ENCODE measurements around the gene FCHSD2.
"Not testable (repeated sequence)": the region's sequence is repeated elsewhere in the genome, so short reads cannot be mapped to it uniquely, and the experiment has no call there.

FCHSD2 gene

DNA sequence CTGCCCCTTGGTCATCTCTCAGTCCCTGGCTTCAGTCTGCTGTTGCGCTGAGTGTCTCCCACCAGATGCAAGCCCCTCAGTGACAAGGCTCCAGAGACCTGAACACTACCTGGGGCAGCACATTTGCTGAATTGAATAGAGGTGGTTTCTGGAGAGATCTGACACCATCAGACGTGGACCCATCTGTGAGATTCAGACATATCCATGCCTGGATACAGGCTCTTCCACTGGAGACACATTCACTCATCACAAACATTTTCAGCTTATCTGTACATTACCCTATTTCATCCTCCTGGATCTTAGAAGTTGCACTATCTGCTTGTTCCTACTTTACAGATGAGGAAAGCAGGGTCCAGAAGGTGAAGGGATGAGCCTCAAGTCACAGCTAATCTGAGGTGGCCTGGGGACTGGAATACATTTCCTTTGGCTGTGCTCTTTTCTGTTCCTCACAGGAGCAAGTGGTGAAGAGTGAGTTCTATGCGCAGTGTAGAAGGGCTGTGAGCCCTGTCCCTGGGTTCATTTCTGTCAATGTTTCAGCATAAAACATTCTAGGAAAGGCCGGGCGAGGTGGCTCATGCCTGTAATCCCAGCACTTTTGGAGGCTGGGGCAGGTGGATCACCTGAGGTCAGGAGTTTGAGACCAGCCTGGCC lies 308.9 kb downstream of the FCHSD2 start:
- no peak for DNase-seq (ENCODE audit: low read depth)

DNA sequence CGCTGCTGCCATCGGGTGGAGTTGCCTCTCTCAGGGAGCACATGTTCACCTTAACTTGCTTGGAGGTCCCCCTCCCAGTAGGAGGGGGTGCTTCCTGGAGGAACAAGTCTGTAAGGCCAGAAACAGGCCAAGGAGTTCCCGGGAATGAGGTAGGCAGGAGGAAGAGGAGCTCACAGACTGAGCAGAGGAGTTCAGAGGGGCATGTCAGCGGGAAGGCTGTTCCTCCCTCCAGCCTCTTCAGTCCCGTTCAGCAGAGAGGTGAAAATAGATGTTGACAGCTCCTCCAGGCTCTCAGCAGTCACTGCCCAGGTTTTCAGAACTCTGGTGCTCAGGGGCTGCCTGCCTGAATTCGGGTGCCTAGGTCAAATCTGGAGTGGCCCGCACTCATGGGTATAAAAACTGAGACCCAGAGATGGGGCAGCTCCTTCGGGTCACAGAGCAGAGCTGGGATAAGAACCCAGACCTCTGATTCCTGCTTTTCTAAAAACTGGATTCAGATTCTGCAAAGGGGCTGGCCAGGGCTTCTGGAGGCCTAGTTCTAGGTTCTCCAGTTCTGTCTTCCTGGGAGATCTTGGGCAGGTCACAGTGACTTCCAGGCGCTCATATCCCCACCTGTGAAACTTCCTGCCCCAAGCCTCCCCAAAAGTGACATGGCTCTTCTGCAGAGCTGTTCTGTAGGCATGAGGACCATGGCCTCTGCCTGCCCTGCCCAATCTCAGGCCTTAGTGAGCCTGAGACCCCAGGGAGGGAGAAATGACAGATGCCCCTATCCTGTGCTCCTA lies 309.6 kb downstream of the FCHSD2 start:
- no peak for DNase-seq (ENCODE audit: low read depth)

DNA sequence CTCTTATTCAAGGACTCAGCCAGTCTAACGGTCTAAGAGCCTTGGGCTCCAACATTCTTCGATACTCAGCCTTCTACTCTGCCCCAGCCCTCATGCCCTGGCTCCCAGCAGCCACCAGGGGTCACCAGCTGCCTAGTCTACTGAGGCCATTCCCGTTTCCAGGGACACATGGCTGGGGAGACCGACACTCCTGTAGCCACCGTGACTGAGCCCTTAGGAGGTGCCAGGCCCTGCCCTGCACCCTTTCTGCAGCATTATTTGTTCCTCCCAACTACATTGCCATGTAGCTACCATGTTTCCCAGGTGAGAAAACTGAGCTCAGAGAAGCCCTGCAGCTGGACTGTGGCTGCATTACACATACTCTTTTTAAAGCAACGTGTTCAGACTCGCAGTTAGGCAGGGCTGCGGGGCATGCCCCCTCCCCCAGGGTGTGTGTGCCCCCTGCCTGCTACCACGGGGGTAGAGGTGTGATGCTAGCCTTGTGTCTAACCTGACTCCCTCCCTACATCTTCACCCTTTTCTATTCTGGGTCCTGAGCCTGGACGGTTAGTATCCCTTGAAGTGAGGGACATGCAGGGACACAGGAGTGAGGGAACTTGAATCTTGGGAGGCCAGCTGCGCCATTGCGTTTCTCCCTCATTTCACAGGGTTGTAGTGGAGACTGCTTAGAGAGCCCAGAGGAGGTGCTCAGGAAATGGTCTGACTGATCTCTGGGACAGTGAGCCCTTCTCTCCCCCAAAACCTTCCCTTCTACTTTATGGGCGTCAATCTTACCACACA lies 310.4 kb downstream of the FCHSD2 start:
- DNase-seq (ENCODE audit: low read depth): no peak

DNA sequence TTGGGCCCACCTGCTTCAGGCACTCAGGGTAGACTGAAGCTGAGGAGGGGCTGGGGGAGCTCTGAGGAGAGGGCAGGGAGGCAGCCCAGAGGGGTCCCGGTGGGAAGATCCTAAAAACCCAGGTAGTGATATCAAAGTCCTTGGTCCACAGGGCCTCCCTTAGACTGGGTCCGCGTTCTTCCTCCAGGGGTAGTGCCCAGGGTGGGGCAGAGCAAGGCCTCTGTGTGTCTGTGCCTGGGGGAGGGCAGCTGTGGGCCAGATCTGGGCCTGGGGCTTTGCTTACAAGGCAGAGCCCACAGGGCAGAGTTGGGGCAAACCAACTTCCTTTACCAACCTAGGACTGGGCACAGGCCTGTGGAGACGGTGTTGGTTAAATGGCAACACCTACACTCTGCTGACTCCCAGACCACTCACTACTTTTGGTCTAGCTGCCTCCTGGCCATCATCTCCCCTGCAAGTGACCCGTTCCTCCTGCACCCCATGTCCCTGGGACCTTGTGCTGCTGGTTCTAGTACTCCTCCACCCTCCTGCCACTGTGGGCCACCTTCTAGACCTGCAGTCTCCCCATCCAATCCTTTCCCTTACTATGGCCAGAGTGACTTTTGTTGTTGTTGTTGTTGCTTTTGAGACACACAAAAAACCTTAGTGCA lies 312.1 kb downstream of the FCHSD2 start:
- no peak for DNase-seq (ENCODE audit: low read depth)

DNA sequence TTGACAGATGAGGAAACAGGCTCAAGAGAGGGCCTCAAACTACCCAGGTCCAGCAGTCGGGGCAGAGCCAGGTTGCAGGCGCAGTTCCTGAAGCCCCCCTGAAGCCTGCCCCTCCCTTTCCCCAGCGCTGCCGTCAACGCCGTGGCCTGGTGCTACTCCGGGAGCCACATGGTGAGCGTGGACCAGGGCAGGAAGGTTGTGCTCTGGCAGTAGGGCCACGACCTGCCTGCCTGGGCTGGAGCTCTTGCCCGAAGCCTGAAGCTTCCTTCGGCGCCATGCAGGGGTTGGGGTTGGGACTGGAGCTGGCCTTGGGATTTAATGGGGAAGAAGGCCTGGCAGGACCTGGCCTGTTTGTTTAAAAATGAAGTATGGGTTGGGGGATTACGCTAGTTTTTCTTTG lies 312.9 kb downstream of the FCHSD2 start:
- no peak for DNase-seq (ENCODE audit: low read depth)

DNA sequence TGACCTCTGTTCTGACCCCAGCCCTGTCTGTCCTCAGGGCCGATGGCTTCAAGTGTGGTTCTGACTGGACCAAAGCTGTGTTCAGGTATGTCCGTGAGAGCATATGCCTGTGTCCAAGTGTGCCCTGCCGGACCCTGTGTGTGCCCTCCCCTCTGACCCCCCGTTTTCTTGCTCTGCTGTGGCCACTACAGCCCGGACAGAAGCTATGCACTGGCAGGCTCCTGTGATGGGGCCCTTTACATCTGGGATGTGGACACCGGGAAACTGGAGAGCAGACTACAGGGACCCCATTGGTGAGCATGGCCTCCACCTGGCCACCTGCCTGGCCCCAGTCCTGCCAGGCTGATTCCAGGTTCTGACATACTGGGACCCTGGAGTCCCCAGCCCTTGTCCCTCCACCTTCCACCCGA lies 313.4 kb downstream of the FCHSD2 start:
- DNase-seq (ENCODE audit: low read depth): no peak

DNA sequence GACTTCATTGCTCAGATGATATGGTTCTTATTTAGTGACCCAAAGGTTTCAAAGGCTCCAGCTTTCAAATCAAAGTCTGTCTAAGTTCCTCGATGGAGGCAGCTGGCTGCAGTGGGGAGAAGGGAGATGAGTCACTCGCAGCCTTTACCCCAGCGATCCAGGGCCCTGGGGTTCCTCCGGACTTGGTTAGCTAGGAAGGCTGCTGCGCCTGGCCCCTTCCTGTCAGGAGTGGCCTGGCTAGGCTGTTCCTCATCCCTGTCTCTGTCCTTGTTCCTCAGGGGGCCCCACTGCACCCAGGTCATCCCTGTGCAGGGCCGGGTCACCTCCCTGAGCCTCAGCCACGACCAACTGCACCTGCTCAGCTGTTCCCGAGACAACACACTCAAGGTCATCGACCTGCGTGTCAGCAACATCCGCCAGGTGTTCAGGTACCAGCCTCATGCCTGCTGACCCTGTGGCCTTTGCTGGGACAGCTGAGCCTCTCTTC lies 314.0 kb downstream of the FCHSD2 start:
- DNase-seq (ENCODE audit: low read depth): no peak

DNA sequence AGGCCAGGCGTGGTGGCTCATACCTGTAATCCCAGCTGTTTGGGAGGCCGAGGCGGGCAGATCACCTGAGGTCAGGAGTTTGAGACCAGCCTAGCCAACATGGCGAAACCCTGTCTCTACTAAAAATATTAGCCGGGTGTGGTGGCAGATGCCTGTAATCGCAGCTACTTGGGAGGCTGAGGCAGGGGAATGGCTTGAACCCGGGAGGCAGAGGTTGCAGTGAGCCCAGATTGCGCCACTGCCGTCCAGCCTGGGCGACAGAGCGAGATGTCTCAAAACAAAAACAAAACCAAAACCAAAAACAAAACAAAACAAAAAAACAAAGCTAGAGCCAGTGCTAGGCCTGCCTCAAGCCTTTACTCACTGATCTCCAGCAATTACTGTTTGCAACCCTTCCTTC lies 314.5 kb downstream of the FCHSD2 start:
- not testable (repeated sequence) for DNase-seq (ENCODE audit: low read depth)

DNA sequence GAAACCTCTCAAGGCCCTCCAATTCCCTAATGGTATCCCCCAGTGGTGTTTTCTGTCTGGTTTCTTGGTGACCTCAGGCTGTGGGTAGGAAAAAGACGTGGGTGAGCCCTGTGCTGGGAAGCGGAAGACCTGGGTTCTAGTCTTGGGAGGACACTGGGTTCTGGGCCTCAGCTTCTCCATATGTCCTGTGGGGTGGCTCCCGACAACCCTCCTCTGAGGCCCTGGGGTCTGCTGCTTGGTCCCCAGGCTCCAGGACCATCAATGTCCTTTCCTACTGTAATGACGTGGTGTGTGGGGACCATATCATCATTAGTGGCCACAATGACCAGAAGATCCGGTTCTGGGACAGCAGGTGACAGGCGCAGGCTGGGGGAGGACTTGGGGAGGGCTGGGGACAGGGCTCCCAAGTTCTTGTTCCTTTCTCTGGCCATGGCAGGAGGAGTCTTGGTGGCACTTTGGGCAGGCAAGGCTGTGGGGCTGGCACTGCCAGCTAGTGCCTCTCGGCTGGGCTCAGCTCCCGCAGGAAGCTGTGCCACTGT lies 315.1 kb downstream of the FCHSD2 start:
- DNase-seq (ENCODE audit: low read depth): no peak

DNA sequence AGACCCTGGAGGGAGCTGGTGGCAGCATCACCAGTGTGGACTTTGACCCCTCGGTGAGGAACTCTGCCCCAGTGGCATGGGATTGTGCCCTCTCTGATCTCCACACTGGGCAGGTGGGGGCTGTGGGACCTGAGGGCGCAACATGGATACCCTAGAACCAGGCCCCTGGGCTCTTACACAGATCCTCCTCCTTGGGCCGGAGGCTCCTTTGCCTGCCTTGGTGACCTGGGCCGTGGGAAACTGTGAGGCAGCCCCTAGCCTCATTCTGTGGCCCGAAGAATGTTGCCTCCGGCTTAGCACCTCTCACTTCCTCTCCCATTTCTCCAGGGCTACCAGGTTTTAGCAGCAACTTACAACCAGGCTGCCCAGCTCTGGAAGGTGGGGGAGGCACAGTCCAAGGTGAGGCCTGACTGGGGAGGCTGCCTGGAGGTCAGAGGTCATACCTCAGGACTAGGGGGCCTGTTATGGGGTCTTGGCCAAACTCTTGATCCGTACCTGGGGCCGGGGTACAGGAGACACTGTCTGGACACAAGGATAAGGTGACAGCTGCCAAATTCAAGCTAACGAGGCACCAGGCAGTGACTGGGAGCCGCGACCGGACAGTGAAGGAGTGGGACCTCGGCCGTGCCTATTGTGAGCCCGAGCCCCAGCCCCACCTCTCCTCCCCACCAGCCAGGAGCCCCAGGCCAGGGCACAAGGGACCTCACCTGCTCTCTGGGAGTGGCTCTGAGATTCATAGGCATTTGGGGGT lies 315.8 kb downstream of the FCHSD2 start:
- DNase-seq (ENCODE audit: low read depth): no peak

DNA sequence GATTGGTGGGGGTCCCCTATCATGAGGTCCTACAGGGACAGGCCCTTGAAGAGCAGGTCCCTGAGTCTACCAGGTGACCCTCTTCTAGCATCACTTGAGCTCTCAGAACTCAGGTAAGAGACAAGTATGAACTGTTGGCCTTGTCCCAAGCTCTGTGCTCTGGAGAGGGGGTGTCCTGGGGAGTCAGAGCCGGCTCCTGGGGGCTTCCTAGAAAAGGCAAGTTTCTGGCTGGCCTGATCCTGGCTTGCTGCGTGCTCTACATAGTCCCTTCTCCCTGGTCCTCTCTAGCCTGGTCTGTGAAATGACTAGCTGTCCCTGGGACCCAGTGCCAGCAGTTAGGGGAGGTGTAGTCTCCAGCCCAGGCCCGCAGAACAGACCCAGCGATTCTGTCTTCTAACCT lies 316.5 kb downstream of the FCHSD2 start:
- no peak for DNase-seq (ENCODE audit: low read depth)

DNA sequence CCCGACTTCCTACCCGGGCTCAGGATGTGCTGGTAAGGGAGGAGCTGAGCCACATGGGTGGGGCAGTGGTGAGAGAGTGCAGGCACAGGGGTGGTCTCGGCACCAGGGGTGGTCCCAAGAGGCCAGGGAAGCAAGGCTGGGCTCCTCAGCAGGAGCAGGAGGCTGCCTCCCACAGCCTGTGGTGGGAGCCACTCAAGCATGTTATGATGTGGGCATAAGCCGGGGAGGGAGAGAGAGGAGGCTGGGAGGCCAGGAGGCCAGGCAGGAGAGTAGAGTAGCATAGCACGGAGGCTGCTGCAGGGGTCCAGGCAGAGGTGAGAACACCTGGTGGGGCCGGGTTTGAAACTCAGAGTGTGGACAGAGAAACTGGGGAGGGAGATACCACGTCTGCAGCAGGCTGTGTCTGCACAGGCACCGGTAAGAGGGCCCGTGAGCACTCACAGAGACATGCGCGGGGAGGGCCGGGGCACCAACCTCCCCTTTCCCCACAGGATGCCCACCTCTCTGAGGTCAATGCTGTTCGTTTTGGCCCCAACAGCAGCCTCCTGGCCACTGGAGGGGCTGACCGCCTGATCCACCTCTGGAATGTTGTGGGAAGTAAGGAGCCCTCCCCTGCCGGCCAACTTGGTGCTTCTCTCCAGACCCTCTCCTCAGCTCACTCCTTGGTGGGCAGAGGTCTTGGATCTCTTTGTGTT lies 317.2 kb downstream of the FCHSD2 start:
- no peak for DNase-seq (ENCODE audit: low read depth)

DNA sequence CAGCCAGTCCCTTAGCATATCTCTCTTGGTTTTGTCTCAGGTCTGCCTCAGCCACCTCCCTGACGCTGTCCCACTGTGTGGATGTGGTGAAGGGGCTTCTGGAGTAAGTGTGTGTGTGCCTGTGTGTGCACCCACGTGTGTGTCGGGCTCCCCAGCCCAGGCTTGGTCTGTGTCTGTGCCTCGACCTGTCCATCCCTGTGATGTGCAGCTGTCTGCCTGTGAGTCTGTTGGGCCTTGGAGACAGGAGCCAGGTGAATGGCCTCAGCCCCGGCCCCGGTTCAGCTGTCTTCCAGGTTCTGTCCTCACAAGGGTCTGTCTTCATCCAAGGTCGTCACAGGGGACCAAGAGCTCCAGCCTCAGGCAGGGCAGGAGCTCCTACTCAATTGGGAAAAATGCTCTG lies 318.1 kb downstream of the FCHSD2 start:
- DNase-seq (ENCODE audit: low read depth): no peak

DNA sequence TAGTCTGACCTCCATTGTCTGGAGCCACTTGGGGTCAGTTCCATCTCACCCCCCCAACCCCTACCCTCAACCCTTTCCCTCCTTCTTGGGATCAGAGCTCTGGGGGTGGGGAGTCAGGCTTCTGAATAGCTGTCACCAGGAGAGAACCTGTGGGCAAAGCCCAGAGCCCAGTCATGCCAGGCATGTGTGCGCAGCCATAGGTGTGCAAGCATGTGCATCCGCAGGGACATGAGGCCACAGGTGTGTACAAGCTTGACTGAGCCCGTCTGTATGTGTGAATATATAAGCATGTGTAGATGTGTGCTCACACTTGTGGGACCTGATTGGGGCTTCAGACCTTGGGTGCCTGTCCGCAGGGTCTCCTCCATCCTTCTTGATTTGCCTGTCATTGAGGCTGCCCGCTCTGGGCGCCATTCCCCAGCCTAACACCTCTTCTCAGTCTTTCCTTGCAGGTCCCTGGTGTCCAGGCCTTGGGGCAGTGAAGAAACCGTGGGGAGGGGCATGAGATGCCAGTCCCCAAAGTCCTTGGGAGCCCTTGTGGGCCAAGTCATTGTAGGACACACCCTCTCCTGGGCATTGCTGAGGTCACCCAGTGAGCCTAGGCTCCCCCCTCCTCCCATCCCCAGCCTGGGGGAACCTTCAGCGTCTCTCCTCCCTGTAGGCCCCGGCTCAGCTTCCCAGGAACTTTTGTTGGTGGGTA lies 318.9 kb downstream of the FCHSD2 start:
- no peak for DNase-seq (ENCODE audit: low read depth)

DNA sequence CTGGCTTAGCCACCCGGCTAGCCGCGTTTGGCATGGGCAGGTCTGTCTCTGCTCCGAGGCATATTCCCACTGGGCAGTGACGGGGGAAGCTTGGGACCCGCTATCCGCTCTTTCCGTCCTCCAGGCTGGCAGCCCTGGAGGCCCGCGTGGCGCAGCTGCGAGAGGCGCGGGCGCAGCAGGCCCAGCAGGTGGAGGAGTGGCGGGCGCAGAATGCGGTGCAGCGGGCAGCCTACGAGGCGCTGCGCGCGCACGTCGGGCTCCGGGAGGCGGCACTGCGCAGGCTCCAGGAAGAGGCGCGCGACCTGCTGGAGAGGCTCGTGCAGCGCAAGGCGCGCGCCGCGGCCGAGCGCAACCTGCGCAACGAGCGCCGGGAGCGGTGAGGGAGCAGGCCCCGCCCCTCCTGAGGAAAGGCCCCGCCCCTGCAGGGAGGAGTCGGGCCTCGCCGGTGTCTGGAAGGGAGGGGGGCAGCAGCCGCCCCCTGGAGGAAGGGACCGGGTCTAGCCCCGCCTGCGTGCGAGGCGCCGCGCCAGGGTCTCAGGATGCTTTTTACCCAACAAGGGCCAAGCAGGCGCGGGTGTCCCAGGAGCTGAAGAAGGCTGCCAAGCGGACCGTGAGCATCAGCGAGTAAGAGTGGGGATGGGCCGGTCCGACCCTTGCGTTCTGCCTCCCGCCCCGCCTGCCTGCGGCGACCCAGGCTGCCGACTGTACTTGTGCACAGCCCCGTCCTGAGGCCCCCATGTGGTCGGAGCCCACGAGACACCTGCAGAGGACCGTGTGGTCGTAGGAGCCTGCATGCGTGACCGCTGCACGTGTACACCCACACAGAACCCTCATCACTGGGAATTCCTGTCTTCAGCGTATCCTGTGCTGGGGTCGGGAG lies 320.0 kb downstream of the FCHSD2 start:
- peak; percentile 82 for DNase-seq (ENCODE audit: low read depth)

DNA sequence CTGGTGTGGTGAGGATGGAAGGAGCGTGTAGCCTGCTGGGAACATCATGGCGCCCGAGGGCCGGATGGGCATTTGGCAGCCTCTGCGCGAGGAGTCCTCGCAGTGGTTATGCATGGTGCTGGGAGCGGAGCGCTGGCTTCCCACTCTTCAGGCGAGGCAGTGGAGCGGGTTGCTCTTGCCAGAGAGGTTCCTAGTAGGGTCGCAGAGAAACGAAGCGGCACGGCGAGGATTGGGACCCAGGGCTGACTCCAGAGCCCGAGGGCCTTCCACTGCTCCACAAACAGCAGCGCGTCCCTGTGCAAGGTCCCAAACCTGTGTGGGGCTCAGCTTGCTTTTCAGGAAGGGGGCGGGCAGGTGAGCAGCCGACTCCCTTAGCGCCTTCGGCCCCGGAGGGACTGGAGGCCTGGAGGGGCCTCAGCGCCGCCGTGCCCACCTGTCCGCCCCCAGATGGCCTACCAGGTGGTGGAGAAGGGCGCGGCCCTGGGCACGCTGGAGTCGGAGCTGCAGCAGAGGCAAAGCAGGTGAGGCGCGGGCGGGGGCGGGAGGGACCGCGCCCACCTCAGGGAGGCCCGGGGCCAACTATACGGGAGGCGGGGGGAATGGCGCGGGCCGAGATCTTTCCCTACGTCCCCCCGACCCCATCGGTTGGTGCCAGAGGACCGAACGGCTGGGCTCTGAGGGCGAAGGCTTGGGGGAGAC lies 320.7 kb downstream of the FCHSD2 start:
- DNase-seq (ENCODE audit: low read depth): no peak

DNA sequence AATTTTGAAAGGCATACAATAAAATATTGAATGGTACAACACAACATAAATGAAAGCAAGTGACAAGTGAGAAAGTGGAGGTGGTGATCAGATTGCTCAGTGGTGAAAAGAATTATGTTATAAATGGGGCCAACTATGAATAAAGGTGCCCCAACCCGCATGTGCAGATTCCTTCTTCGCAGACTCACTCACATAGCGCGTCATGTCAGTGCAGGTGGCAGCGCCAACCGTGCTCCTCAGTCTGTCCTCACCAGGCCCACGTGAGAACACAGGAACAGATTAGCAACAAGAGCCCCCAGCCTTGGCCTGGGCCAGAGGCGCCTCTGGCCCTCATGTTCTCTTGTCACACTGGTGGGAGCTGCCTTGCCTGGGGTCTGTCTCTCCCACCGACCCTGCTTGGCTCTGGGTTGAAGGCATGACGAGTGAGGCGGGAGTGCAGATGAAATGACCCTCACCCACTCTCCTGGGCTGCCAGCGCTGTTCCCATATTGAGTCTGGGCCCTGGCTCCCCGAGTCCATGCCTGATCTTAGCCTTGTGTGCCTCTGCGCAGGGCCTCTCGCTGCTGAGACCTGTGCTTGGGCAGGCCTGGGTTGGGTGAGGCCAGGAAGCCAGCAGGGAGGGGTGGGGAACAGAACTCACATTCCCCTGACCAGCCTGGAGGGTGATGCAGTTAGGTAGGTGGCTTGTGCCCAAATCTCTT lies 321.5 kb downstream of the FCHSD2 start:
- DNase-seq (ENCODE audit: low read depth): no peak

DNA sequence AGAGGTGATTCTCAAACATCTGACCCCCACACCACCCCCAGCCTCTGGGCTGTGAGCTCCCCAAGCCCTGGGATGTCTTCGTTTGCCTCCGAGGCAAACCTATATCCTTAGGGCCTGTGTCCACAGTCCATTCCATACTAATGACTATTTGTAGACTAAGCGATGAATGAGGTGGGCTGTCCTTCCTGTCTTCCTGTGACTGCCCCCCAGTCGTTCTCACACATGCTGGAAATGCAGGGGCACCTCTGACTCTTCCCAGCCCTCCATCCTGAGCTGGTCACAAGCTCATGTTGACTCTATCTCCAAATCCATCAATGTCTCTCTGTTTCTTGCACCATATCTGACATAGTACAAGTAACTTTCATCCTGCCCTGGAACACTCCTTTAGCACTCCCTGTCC lies 323.1 kb downstream of the FCHSD2 start:
- DNase-seq (ENCODE audit: low read depth): no peak
